Stimulated activated CD8-positive, alpha-beta memory T cell treated with anti-CD3 and anti-CD28 coated beads, Interleukin-2, amount 100 ng/mL, for 48 hours (primary cell): ENCODE measurements around the gene PIGO.

ENCODE experiments used
- DNase-seq, 2 donors: peaks; one replicate each; pipeline ENCODE4 v3.0.0-alpha.2; 2020; ENCODE audit warnings: low read depth in 2 of 2

PIGO gene

DNA sequence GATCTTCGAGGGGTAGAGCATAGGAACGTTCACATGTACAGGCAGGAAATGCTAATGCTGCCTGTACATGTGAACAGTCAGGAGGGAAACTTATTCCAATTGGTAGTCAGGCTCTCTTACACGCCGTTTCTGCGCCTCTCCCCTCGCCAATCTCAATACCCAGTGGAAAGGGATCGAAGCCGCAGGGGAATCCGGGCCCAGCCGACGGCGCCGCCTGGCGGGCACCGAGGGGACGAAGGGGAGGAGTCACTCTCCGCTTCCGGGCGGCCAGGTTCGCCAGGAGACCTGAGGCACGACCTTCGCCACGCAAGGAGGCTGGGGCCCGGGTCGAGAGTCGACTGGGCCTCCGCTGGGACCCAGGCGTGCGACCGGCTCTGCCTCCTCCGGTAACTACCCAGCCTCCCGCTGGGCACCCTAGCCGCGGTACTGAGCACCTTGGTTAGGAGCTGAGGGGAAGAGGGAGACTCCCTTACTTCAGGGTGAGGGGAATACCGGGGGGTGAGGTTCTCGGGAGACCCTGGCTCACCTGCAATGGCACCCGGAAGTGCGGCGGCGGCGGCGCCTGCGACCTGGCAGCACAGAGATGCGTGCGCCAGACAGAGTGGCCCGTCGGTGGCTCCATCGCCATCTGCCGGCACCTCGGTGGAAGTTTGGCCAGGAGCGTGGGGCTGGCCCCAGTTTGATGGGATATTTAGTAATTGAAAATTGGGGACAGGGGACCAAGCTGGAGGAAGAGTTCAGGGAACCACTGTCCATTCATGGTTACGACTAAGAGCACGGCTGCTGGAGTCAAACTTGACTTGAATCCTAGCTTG, at the start of gene PIGO:
PIGO (minus strand) TSS at position 557 of the 815 bp plus-strand sequence. CDS start 1,026 bp downstream, outside the sequence.
- peak; percentile 81 to 85 for DNase-seq

- DNase-seq, result no peak
These were observed 45.6 kb upstream of the PIGO start for GRCh38 chr9:35142037-35142436.

GRCh38 chr9:35140093-35140492, 43.7 kb upstream of the PIGO start:
- DNase-seq, result no peak

DNA sequence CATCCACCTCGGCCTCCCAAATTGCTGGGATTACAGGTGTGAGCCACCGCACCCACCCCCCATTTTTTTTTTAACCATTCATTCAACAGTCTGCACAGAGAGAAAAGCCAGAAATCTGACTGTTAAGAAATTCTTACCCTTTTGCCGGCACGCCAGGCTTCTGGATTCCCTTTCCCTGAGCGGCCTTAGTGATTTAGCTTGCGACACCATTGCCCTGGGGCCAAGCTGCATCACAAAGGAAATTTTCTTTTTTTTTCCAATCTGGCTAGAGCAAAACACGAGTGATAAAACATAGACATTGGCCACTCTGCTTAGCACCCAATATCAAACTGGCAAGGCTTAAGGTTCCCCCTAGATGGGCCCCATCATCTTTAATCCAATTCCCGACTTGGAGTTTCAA, 40.5 kb upstream of the PIGO start:
- DNase-seq, result no peak

GRCh38 chr9:35135988-35136387, 39.6 kb upstream of the PIGO start:
- no peak for DNase-seq

DNA sequence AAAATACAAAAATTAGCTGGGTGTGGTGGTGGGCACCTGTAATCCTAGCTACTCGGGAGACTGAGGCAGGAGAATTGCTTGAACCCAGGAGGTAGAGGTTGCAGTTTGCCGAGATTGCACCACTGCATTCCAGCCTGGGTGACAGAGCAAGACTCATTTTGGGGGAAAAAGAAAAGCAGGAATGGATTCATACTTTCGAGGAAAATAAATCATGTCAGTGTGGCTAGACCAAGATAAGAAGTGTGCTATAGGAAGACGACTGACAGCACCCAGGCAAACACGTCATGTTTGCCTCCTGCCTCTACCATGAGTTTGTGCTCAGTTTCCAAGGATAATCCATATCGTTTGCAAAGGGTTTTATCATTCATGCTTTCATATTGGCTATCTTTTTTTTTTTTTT, 38.5 kb upstream of the PIGO start:
- no peak for DNase-seq

DNA sequence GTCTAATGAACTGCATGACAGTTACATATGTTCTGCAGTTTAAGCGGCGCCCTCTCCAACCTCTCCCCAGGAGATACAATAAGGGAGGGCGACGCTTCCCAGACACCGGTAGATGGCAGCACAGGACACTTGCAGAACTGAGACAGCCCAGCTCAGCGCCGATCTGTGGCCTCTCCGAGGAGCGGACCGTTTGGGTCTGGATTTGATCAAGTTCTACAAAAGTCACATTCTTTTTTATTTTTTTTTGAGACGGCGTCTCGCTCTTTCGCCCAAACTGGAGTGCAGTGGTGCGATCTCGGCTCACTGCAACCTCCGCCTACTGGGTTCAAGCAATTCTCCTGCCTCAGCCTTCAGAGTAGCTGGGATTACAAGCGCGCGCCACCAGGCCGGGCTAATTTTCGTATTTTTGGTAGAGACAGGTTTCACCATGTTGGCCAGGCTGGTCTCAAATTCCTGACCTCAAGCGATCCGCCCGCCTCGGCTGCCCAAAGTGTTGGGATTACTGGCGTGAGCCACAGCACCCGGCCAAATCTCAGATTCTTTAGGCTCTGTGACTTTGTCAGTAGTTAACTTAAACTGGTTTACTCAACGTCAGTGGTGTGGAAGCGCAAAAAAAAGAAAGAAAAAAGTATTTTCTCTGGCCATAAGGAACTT, 20.6 kb upstream of the PIGO start:
- DNase-seq, result peak; percentile 65 to 73

GRCh38 chr9:35116539-35116897, 20.1 kb upstream of the PIGO start:
- no peak for DNase-seq

DNA sequence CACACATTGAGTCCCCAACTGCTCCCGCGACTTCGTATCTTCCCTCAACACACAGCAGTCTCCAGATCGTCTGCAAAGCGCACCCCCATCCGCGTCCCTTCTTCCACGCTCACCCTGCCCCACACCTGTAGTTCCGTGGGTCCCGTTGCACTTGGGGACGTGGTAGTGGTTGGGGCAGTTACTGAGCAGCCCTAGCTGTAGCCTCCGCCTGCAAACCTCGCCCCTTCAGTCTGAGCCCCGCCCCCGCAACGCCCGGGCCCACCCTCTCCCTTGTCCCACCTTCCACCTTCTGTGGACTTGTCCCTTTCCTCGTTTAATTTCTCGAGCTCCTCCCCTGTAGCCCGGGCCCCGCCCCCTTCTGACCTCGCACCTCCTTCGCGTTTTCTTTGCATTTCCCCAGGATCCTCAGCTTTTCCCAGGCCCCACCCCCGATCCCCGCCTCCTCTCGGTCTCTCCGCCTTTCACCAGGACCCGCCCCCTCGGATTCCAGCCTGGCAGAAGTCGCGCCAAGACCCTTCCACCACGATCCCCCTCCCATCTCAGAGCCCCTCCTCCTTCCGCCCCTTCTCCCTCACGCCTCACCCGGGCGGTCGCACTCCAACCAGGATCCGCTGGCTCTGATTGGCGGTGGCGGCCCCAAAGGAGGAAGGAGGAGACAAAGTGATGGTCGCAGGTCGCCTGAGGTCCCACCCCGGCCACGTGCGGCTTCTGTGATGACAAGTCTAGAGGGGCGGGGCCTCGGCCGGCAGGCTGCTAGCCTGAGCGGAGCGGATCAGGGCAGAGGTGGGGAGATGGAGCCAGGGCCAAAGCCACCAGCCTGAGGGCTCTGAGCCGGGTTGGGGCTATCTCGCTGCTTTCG, 19.5 kb upstream of the PIGO start, which contains the start of gene ATOSB:
ATOSB (minus strand) TSS at position 183 of the 859 bp plus-strand sequence. CDS start 7,588 bp downstream, outside the sequence.
- peak; percentile 92 for DNase-seq

GRCh38 chr9:35114840-35115628, 18.6 kb upstream of the PIGO start:
- DNase-seq, result no peak

- DNase-seq, result peak; percentile 57 to 60
These were observed 17.9 kb upstream of the PIGO start for GRCh38 chr9:35114113-35114839.

- DNase-seq, result no peak
These were observed 16.0 kb upstream of the PIGO start for GRCh38 chr9:35112257-35113020.

DNA sequence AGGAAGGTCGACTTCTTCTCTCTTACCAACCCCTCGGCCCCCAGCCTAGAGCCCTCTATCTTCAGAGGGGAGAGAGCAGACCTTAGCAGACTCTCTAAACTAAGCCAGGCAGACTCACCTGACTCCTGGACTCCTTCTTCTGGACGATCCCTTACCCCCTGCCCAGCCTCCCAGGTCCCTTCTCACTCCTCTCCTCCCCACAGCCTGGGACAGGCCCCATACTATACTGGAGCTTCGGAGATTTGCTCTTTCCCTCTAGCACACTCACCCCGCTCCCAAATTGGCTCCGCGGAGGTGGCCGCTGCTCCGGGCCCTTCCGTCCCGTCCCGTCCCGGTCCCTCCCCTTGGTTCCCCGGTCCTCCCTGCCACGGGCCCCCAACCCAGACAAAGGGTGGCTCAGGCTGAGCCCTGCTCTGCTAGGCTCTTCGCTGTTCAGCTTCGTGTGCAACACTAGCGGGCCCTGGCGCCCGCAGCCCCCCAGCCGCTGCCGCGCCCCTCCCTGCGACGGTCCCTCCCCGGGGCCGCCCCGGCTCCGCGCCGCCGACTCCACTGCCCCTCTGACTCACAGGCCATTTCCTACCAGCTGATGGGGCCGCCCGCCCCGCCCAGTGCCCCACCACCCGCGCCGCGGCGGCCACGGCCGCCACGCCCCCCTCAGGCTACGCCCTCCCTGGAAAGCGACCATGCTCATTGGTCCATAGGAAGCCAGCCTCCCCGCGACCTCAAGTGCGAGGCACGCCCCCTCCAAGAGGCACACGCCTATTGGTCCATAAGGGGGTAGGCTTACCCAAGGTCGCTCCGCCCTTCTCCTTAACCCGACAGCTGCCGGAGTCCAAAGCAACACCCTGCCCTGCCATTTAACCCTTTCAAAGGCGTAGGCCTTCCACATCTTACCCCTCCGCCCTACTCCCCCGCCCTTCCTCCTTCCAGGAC, 14.9 kb upstream of the PIGO start:
- peak; percentile 91 to 93 for DNase-seq

- no peak for DNase-seq
These were observed 14.0 kb upstream of the PIGO start for GRCh38 chr9:35110327-35110761.

DNA sequence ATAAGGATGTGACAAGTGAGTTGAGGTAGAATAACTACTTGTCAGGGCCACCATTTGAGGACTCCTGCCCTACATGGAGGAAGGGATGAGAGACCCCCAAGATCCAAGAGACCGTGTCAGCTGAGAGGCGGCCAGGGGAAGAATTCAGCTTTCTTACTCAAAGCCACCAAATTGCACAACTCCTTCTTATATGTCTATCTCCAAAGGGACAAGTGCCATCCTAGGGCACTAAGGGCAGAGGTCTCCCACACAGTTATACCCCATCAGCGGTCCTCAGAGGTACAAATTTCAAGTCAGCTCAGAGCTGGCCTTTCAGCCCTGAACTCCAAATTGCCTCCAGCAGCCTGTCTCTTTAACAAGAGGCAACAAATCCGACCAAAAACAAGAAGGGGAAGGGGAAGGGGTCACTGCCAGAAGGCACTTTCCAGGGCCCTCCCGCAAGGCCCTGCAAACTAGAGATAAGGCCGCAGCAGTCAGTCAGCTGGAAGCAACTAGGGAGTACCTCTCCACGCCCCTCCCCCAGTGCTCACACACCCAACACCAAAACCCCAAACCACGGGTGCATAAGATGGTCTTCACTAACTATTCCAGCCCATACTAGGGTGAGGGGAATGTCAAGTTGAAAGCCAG, 12.7 kb upstream of the PIGO start:
- no peak for DNase-seq

- no peak for DNase-seq
These were observed 12.1 kb upstream of the PIGO start for GRCh38 chr9:35108461-35108860.

DNA sequence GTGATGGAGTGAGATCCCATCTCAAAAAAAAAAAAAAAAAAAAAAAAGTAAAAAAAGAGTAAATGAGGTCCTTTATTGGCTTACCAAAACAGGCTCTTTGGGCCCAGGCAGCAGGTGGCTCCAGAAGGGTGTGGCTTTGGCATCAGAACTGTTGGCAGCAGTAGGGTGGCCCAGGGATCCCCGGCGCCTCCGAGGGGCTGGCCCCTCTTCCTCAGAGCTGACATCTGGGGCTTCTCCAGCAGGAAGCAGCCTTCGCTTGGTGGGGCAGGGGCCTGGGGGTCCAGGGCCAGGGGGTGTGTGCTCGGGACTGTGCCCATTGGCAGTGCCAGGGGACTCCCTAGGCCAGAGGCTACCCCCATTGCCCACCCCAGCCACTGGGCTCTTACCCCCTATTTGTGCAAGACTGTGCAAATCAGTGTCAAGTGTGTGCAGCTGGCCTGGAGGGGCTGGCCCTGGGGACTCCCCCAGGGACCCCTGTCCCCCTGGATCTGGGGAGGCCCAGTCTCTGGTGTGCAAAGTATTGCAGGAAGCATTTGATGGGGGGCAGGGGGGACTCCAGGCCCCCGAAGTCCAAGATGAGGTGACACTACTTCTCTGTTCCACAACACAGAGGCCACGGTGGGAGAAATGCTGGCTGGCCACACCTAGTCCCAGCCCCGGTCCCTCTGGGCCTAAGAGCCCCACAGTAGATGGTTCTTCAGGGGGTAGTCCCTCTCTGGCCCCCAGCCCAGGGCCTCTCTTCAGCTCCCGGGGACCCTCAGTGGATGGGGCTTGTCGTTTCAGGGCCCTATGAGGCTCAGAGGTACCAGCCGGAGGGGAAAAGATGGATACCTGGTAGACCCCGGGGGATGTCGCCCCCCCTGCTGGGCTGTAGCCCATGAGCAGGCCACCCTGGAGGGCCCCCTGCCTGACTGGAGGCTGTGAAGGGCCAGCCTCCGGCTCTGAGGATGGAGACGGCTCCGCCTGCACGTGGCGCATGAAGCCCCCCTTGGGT, 11.2 kb upstream of the PIGO start:
- DNase-seq, result no peak
